NB4 (cell line): ENCODE data around the gene N4BP2.

Experiments
- CTCF ChIP-seq: IDR thresholded peaks from one replicate; pipeline ENCODE4 v1.5.1; 2012; ENCODE audit warnings: low read depth, low read length
- POLR2A ChIP-seq: IDR thresholded peaks from 2 replicates; pipeline ENCODE4 v1.6.1; 2011; ENCODE audit warnings: mild to moderate bottlenecking; ENCODE audit not compliant: insufficient read length; ENCODE audit errors: extremely low read depth
- TF ChIP-seq, protein P1 (sequence below): IDR thresholded peaks from 2 replicates; pipeline ENCODE4 v1.6.1; 2011; ENCODE audit warnings: low read depth, low read length

DNA sequence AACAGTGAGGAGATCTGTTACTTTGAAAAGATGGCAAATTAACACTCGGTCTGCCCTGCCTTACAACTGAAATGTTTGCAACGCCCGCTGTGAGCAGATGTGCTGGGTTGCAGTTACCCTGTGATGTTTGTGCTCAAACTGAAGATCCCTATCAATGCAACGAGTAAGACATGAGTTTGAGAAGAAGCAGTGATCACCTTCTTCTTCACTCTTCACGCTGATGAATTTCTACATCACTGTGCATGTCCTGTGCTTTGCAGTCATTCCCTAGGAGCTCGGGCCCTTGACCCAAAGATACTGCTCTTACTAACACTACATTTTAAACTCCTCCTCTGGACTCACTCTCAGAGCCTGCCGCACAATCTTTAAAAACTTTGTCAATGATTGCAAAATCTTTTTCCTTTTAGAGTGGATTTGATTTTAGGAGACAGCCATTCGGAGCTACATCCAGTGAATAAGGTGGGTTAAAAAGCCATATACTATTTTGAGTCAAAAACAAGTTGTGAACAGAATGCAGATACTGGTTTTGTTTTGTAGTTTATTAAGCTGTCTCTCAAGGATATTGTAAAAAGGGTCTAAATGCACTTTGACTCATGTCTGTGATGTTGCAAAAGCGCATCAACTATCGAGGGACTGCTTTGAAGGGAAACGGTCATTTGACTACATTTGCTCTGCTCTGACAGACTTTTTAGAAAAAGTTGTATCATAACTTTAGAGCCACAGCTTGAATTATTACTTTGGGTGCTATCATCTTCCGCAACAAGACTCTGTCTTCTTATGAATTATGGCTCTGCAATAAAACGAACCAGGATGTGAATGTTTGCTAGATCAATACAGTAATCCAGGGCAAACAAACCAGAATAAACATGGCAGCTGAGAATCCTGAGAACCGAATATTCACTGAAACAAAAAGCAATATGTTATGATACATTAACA lies 134.5 kb downstream of the N4BP2 start:
- TF ChIP-seq POLR2A (no peak), CTCF (no peak)
- TF ChIP-seq, protein P1, sequence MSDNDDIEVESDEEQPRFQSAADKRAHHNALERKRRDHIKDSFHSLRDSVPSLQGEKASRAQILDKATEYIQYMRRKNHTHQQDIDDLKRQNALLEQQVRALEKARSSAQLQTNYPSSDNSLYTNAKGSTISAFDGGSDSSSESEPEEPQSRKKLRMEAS: no peak
